Activated CD4-positive, alpha-beta memory T cell treated with anti-CD3 and anti-CD28 coated beads for 36 hours (primary cell): Measurements from ENCODE around the gene NFIC. TPM values are rescaled to one million over a fixed set of nuclear protein-coding genes. Genes with fewer than 3 reads are reported as not detected.

Experiments
- CTCF ChIA-PET: fragments of 350-600 bp; sonication (Branson Sonifier 250); formaldehyde crosslinking; loops from one replicate; lab custom pipeline; 2021; ENCODE audit warnings: antibody characterized with exemption, inconsistent platforms; lab: Charles Lee
- POLR2A ChIA-PET: fragments of 350-600 bp; sonication (Branson Sonifier 250); formaldehyde crosslinking; loops from one replicate; lab custom pipeline; 2021; ENCODE audit warnings: antibody characterized with exemption; lab: Charles Lee
- DNase-seq: peaks from one replicate; pipeline ENCODE4 v3.0.0-alpha.2; 2020
- H3K27ac Mint-ChIP-seq: one replicate; pipeline ENCODE4 v1.8.0; 2021; ENCODE audit warnings: mixed read lengths
- H3K27me3 Mint-ChIP-seq: one replicate; pipeline ENCODE4 v1.8.0; 2021; ENCODE audit warnings: mixed read lengths
- H3K36me3 Mint-ChIP-seq: one replicate; pipeline ENCODE4 v1.8.0; 2021; ENCODE audit warnings: mixed read lengths
- H3K4me1 Mint-ChIP-seq: one replicate; pipeline ENCODE4 v1.8.0; 2021; ENCODE audit warnings: low read depth, mixed read lengths
- H3K4me3 Mint-ChIP-seq: one replicate; pipeline ENCODE4 v1.8.0; 2021; ENCODE audit warnings: mild to moderate bottlenecking, mixed read lengths
- H3K9me3 Mint-ChIP-seq: one replicate; pipeline ENCODE4 v1.8.0; 2021; ENCODE audit warnings: mixed read lengths
- intact Hi-C: fragments of 100-400 bp; cut with micrococcal nuclease; formaldehyde crosslinking; loops from one replicate; pipeline ENCODE4 v1.15.1; 2023
- total RNA-seq, 2 experiments: library from RNA; stranded (reverse); gene quantifications; one replicate each; pipeline ENCODE4 v1.2.3, GENCODE V29; 2021

NFIC gene
- total RNA-seq, result 10 to 100 TPM; 19.7 to 19.9 TPM

GRCh38 chr19:3365836-3366752 is at the start of gene NFIC:
NFIC (plus strand) TSS chr19:3366583; CDS start chr19:3366637, 54 bp downstream.
- Mint-ChIP-seq H3K4me1 (peaks cover 47% of the 10 kb centered on the region), H3K27ac (peak within 1 kb of the TSS; percentile 11), H3K9me3 (no peaks in the 10 kb centered on the region), H3K27me3 (no peaks in the 10 kb centered on the region), H3K4me3 (peak within 1 kb of the TSS; percentile 70), H3K36me3 (no peaks in the 10 kb centered on the region)
- ChIA-PET CTCF (interaction anchor here (2.2 kb wide), 1 partner anchor 63 kb away, joined by 7 read pairs; no protein-coding TSS in a partner anchor), POLR2A (no interaction called here)
- peak; percentile 67 for DNase-seq
- intact Hi-C loops, result no loop called here

- Mint-ChIP-seq H3K4me1 (no peaks in the 10 kb centered on the region), H3K27me3 (peaks cover 21% of the 10 kb centered on the region), H3K27ac (no peak overlapping the region), H3K9me3 (no peaks in the 10 kb centered on the region), H3K4me3 (no peak overlapping the region), H3K36me3 (no peaks in the 10 kb centered on the region)
- ChIA-PET CTCF (interaction anchor here (0.8 to 3.8 kb wide), 3 partner anchors 10 to 112 kb away, joined by 3 to 13 read pairs (median 7); no protein-coding TSS in a partner anchor), POLR2A (interaction anchor here (0.5 to 0.6 kb wide), 2 partner anchors 474 to 646 kb away, joined by 3 read pairs; no protein-coding TSS in a partner anchor)
- no peak for DNase-seq
- intact Hi-C loops, result no loop called here
Measured at GRCh38 chr19:3316659-3317207, 49.6 kb upstream of the NFIC start.

DNA sequence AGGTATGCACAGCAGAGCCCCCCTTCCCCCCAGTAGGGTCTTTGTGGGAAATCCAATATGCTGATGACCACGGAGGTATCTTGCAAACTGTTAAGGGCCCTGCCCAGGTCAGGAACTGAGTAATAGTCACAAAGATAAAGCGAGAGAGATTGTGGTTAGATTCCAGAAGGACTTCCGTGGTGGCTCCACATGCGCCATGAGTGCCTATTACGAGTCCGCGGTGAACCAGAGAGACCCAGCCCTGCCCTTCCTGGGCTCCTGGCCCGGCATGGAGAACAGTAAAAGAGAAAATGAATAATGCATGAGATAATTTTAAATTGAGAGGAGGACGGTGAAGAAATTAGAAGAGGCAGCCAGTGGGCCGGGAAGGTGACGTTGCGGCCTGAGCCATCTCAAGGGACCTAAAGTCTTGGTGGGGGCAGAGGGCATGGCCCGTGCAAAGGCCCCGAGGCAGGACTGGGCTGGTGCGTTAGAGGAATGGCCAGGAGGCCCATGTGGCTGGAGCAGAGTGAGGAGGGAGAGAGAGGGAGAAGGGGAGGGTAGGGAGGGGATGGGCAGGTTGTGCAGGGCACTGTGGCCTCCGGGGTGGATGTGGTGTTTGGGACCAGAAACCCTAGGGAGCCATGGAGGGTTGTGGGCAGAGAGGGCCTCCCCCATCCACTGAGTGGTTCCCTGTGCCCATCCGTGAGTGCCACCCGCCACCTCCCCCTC is 46.6 kb upstream of the NFIC start:
- Mint-ChIP-seq H3K4me1 (no peaks in the 10 kb centered on the region), H3K36me3 (no peaks in the 10 kb centered on the region), H3K9me3 (no peaks in the 10 kb centered on the region), H3K27me3 (peaks cover 17% of the 10 kb centered on the region), H3K4me3 (no peak overlapping the region), H3K27ac (no peak overlapping the region)
- DNase-seq, result no peak
- intact Hi-C loops, result no loop called here
- CTCF ChIA-PET, result no interaction called here
- POLR2A ChIA-PET, result no interaction called here

- DNase-seq, result no peak
- POLR2A ChIA-PET, result no interaction called here
- CTCF ChIA-PET, result no interaction called here
- Mint-ChIP-seq H3K36me3 (no peaks in the 10 kb centered on the region), H3K9me3 (no peaks in the 10 kb centered on the region), H3K27me3 (peaks cover 17% of the 10 kb centered on the region), H3K27ac (no peak overlapping the region), H3K4me1 (no peaks in the 10 kb centered on the region), H3K4me3 (no peak overlapping the region)
- intact Hi-C loops, result no loop called here
Measured at GRCh38 chr19:3320354-3320670, 46.1 kb upstream of the NFIC start.

DNA sequence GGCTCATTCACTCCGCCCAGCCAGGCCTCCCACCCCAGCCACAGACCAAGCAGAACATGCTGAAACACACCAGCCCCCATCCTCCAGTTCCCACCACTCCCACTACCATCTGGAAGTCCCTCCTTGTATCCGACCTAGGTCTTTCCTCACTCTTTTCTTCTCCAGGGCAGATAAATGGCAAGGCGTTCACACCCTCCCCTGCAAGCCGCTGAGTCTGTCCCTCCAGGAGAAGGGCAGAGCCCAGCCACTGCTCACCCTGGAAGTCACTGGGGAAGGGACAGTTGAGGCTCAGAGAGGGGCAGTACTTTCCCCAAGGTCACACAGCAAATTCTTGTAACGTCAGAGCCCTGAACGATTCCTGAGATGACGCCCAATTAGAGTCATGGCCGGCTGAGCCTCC is 45.5 kb upstream of the NFIC start:
- intact Hi-C loops, result no loop called here

GRCh38 chr19:3321696-3322095 is 44.7 kb upstream of the NFIC start:
- Mint-ChIP-seq H3K36me3 (no peaks in the 10 kb centered on the region), H3K4me3 (no peak overlapping the region), H3K27ac (no peak overlapping the region), H3K9me3 (no peaks in the 10 kb centered on the region), H3K27me3 (peaks cover 11% of the 10 kb centered on the region), H3K4me1 (no peaks in the 10 kb centered on the region)
- intact Hi-C loops, result no loop called here
- POLR2A ChIA-PET, result interaction anchor here (0.6 kb wide), 1 partner anchor 58 kb away, joined by 3 read pairs; no protein-coding TSS in a partner anchor
- CTCF ChIA-PET, result interaction anchor here (0.8 to 1.1 kb wide), 2 partner anchors 17 to 149 kb away, joined by 3 to 4 read pairs; no protein-coding TSS in a partner anchor
- DNase-seq, result no peak

More for the DNA sequence above, 45.5 kb upstream of the NFIC start:
- no peak for DNase-seq
- H3K27me3 Mint-ChIP-seq, result peaks cover 15% of the 10 kb centered on the region
- H3K27ac Mint-ChIP-seq, result no peak overlapping the region
- H3K9me3 Mint-ChIP-seq, result no peaks in the 10 kb centered on the region
- ChIA-PET POLR2A (interaction anchor here (0.6 kb wide), 1 partner anchor 59 kb away, joined by 3 read pairs; no protein-coding TSS in a partner anchor), CTCF (interaction anchor here (0.8 to 1.1 kb wide), 2 partner anchors 16 to 150 kb away, joined by 3 to 4 read pairs; no protein-coding TSS in a partner anchor)
- no peaks in the 10 kb centered on the region for H3K4me1 Mint-ChIP-seq
- H3K4me3 Mint-ChIP-seq, result no peak overlapping the region
- H3K36me3 Mint-ChIP-seq, result no peaks in the 10 kb centered on the region

- Mint-ChIP-seq H3K27me3 (peaks cover 12% of the 10 kb centered on the region), H3K9me3 (no peaks in the 10 kb centered on the region), H3K27ac (no peak overlapping the region), H3K36me3 (no peaks in the 10 kb centered on the region), H3K4me1 (peaks cover 2% of the 10 kb centered on the region), H3K4me3 (no peak overlapping the region)
- POLR2A ChIA-PET, result no interaction called here
- no peak for DNase-seq
- CTCF ChIA-PET, result interaction anchor here (1.1 kb wide), 1 partner anchor 18 kb away, joined by 4 read pairs; no protein-coding TSS in a partner anchor
- intact Hi-C loops, result no loop called here
Measured at GRCh38 chr19:3322199-3322978, 44.0 kb upstream of the NFIC start.

- H3K4me1 Mint-ChIP-seq, result peaks cover 2% of the 10 kb centered on the region
- no peaks in the 10 kb centered on the region for H3K9me3 Mint-ChIP-seq
- CTCF ChIA-PET, result interaction anchor here (0.7 to 1.2 kb wide), 5 partner anchors 18 to 150 kb away, joined by 3 to 6 read pairs (median 4); no protein-coding TSS in a partner anchor
- no peak for DNase-seq
- no peak overlapping the region for H3K4me3 Mint-ChIP-seq
- intact Hi-C loops, result no loop called here
- H3K27ac Mint-ChIP-seq, result no peak overlapping the region
- no peaks in the 10 kb centered on the region for H3K36me3 Mint-ChIP-seq
- POLR2A ChIA-PET, result no interaction called here
- H3K27me3 Mint-ChIP-seq, result peaks cover 12% of the 10 kb centered on the region
Measured at GRCh38 chr19:3323026-3323425, 43.4 kb upstream of the NFIC start.

- intact Hi-C loops, result no loop called here
- no peak overlapping the region for H3K4me3 Mint-ChIP-seq
Measured at GRCh38 chr19:3323658-3324057, 42.7 kb upstream of the NFIC start.

GRCh38 chr19:3324405-3324856 is 42.0 kb upstream of the NFIC start:
- ChIA-PET POLR2A (no interaction called here), CTCF (interaction anchor here (1.5 to 6.8 kb wide), 5 partner anchors 19 to 166 kb away, joined by 3 to 88 read pairs (median 10); no protein-coding TSS in a partner anchor)
- Mint-ChIP-seq H3K36me3 (no peaks in the 10 kb centered on the region), H3K4me3 (no peak overlapping the region), H3K4me1 (peaks cover 2% of the 10 kb centered on the region), H3K9me3 (no peaks in the 10 kb centered on the region), H3K27me3 (peaks cover 14% of the 10 kb centered on the region), H3K27ac (no peak overlapping the region)
- intact Hi-C loops, result no loop called here
- DNase-seq, result peak; percentile 84

More at GRCh38 chr19:3323658-3324057, 42.7 kb upstream of the NFIC start:
- DNase-seq, result no peak
- peaks cover 14% of the 10 kb centered on the region for H3K27me3 Mint-ChIP-seq
- no peaks in the 10 kb centered on the region for H3K36me3 Mint-ChIP-seq
- H3K27ac Mint-ChIP-seq, result no peak overlapping the region
- peaks cover 2% of the 10 kb centered on the region for H3K4me1 Mint-ChIP-seq
- POLR2A ChIA-PET, result no interaction called here
- CTCF ChIA-PET, result interaction anchor here (0.7 to 1.2 kb wide), 5 partner anchors 19 to 149 kb away, joined by 3 to 6 read pairs (median 4); no protein-coding TSS in a partner anchor
- H3K9me3 Mint-ChIP-seq, result no peaks in the 10 kb centered on the region

- no peak overlapping the region for H3K27ac Mint-ChIP-seq
- no peak overlapping the region for H3K4me3 Mint-ChIP-seq
- ChIA-PET CTCF (interaction anchor here (0.6 to 6.8 kb wide), 10 partner anchors 17 to 573 kb away, joined by 3 to 88 read pairs (median 6); no protein-coding TSS in a partner anchor), POLR2A (no interaction called here)
- no peaks in the 10 kb centered on the region for H3K9me3 Mint-ChIP-seq
- H3K36me3 Mint-ChIP-seq, result no peaks in the 10 kb centered on the region
- intact Hi-C loops, result loop anchor here (5.0 kb wide), 1 partner anchor 162 kb away; no protein-coding TSS in a partner anchor
- H3K27me3 Mint-ChIP-seq, result peaks cover 11% of the 10 kb centered on the region
- peaks cover 2% of the 10 kb centered on the region for H3K4me1 Mint-ChIP-seq
- no peak for DNase-seq
Measured at GRCh38 chr19:3325451-3325850, 40.9 kb upstream of the NFIC start.
